Measurements from ENCODE around the gene FAM3B. TPM values are rescaled to one million over a fixed set of nuclear protein-coding genes. Genes with fewer than 3 reads are reported as not detected.

FAM3B gene
- total RNA-seq, 1 donor from 2014 or later = 4.5 TPM

- Histone ChIP-seq H3K4me3 (ENCODE audit: low read depth, low read length) (no peak overlapping the region), H3K27me3 (ENCODE audit: control insufficient read depth, insufficient read depth, low read length) (peaks cover 4% of the 10 kb centered on the region), H3K36me3 (ENCODE audit: control insufficient read depth, insufficient read depth, low read length) (no peaks in the 10 kb centered on the region)
- no peak for DNase-seq (ENCODE audit: low read depth)
- TF ChIP-seq CTCF (IDR thresholded peaks at IDR 0.05; ENCODE audit: insufficient read depth, low read length, poor library complexity, severe bottlenecking) = peak; percentile 17
Observed at GRCh38 chr21:41360072-41360821, 43.6 kb downstream of the FAM3B start.

- TF ChIP-seq CTCF (IDR thresholded peaks at IDR 0.05; ENCODE audit: insufficient read depth, low read length, poor library complexity, severe bottlenecking) = no peak
- no peak for DNase-seq (ENCODE audit: low read depth)
- Histone ChIP-seq H3K4me3 (ENCODE audit: low read depth, low read length) (no peak overlapping the region), H3K27me3 (ENCODE audit: control insufficient read depth, insufficient read depth, low read length) (peaks cover 4% of the 10 kb centered on the region), H3K36me3 (ENCODE audit: control insufficient read depth, insufficient read depth, low read length) (no peaks in the 10 kb centered on the region)
Observed at GRCh38 chr21:41361053-41361785, 44.6 kb downstream of the FAM3B start.

GRCh38 chr21:41361786-41362604 lies 45.4 kb downstream of the FAM3B start, which contains the start of gene MX2:
TSS of gene MX2 (plus strand) at chr21:41362027. CDS start at chr21:41376907, 14,880 bp downstream.
- Histone ChIP-seq H3K36me3 (ENCODE audit: control insufficient read depth, insufficient read depth, low read length) (no peaks in the 10 kb centered on the region), H3K27me3 (ENCODE audit: control insufficient read depth, insufficient read depth, low read length) (peaks cover 4% of the 10 kb centered on the region), H3K4me3 (ENCODE audit: low read depth, low read length) (no peak within 1 kb of the TSS)
- DNase-seq (ENCODE audit: low read depth) = no peak
- no peak for TF ChIP-seq CTCF (IDR thresholded peaks at IDR 0.05; ENCODE audit: insufficient read depth, low read length, poor library complexity, severe bottlenecking)

GRCh38 chr21:41362605-41363369 lies 46.2 kb downstream of the FAM3B start:
- H3K36me3 ChIP-seq (ENCODE audit: control insufficient read depth, insufficient read depth, low read length) = no peaks in the 10 kb centered on the region
- TF ChIP-seq CTCF (IDR thresholded peaks at IDR 0.05; ENCODE audit: insufficient read depth, low read length, poor library complexity, severe bottlenecking) = no peak
- peaks cover 4% of the 10 kb centered on the region for H3K27me3 ChIP-seq (ENCODE audit: control insufficient read depth, insufficient read depth, low read length)
- DNase-seq (ENCODE audit: low read depth) = no peak
- no peak overlapping the region for H3K4me3 ChIP-seq (ENCODE audit: low read depth, low read length)

Data from kidney epithelial cell (primary cell).